Stimulated activated CD8-positive, alpha-beta memory T cell treated with anti-CD3 and anti-CD28 coated beads, Interleukin-15, amount 100 ng/mL, for 48 hours (primary cell): ENCODE measurements around the gene USP24.

Source experiments
- DNase-seq, 2 donors: peaks; one replicate each; pipeline ENCODE4 v3.0.0-alpha.2; 2020; ENCODE audit warnings: low read depth in 2 of 2

Gene USP24

DNA sequence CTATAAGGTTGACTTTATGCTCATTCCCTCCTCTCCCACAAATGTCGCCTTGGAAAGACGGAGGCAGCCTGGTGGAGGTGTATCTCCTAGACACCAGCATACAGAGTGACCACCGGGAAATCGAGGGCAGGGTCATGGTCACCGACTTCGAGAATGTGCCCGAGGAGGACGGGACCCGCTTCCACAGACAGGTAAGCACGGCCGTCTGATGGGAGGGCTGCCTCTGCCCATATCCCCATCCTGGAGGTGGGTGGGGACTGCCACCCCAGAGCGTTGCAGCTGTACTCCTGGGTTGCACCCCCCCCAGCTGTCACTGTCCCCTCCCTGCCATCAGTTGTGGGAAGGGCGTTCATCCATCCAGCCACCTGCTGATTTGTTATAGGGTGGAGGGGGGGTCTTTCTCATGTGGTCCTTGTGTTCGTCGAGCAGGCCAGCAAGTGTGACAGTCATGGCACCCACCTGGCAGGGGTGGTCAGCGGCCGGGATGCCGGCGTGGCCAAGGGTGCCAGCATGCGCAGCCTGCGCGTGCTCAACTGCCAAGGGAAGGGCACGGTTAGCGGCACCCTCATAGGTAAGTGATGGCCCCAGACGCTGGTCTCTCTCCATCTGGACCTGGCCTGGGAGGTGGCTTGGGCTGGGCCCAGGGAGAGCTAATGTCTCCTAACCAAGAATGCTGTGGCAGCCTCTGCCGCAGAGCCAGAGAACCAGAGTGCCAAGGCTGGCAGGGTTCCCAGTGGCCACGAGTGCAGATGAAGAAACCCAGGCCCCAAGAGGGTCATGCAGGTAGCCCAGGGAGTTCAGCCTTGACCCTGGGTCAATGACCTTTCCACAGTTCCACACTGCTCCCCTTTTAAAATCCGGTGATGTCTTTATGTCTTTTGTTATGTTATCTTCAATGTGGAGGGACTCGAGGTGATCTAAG is 162.7 kb downstream of the USP24 start:
- no peak for DNase-seq

DNA sequence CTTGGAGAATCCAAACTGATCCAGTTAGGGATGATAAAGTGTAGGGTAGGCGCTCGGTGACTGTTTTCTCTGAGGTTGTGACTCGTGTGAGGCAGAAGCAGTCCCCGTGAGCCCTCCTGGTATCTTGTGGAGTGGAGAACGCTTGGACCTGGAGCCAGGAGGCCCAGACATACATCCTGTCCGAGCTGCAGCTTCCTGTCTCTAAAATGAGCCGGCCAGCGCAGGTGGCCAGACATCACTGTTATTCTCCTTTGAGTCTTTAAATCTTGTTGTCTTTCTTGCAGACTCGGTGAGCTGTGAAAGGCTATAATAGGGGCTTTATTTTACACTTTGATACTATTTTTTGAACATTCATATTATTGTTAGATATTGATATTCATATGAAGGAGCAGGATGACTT is 163.5 kb downstream of the USP24 start:
- DNase-seq: no peak

DNA sequence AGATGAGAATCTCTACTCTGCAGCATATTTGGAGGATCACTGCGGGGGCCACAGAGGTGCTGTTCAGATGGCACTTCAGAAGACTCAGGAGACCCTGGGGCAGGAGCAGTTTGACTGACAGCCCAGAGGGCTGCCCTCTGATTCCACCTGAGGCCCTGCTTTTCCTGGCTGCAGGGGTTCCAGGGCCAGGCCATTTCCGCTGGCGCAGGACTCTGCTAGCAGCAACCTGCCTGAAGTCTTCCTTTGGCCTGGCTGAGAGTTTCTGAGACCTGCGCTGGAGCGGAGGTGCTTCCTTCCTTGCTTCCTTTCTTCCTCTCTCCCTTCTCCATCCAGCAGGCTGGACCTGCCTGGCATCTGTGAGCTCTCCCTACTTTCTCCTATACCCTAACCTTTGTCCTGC is 164.0 kb downstream of the USP24 start:
- no peak for DNase-seq

DNA sequence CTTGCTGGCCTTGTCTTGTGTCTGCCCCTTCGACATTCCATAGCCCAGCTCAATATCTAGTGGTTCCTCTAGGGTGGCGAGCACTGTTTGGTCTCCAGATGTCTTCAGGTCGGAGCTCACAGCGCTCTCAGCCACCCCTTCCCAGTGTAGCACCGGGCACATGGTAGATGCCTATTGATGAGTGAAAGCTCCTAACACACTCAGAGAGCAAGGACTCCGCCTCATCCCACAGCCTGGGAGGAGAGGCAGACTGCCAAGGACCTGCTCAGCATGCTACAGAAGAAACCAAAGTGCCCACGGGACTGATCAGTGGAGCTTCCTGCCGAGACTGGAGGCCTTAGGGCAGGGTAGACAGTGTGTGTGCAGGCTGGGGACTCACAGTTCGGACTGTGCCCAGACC is 164.9 kb downstream of the USP24 start:
- no peak for DNase-seq

DNA sequence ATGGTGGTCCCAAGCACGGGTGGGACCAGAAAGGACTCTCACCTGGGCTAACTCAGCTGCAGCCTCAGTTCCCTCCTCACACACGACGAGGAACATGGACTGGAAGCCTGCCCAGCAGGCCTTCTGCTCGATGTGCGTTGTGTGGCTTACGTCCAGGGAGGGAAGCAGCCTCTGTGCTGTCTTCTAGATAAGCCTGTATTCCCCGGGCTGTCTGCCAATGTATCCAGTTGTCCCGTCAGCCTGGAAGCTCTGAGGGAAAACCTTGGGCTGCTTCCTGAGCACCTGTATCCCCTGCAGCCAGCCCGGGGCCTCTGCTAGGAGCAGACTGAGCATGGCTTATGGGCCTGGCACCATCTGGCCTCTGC is 165.3 kb downstream of the USP24 start:
- no peak for DNase-seq

DNA sequence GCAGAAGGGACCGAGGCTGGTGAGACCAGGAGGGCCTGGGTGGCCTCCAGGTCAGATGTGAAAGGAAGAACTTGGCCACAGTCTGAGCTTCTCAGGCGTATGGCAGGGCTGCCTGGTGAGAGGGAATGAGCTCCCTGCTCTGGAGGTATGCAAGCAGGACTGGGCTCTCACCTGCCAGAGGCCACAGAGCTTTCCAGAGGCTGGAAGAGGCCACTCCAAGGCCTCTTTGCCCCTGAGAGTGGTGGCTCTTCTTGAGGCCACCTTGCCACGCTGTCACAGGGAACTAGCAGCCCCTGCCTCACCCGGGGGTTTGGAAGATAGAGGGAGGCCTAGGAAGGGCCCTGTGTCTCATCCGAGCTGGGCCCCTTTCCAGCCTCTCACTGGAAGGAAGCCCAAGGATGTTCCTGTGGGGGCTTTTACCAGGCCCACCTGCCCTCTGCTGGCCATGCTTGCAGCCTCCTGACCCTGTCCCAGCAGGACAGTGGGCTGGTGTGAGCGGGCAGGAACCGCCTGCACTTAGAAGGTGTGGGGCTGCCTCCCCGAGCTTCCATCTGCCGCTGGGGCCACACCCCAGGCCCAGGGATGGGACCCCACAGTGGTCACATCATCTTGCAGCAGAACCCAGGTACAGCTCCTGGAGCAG is 165.8 kb downstream of the USP24 start:
- DNase-seq: no peak

DNA sequence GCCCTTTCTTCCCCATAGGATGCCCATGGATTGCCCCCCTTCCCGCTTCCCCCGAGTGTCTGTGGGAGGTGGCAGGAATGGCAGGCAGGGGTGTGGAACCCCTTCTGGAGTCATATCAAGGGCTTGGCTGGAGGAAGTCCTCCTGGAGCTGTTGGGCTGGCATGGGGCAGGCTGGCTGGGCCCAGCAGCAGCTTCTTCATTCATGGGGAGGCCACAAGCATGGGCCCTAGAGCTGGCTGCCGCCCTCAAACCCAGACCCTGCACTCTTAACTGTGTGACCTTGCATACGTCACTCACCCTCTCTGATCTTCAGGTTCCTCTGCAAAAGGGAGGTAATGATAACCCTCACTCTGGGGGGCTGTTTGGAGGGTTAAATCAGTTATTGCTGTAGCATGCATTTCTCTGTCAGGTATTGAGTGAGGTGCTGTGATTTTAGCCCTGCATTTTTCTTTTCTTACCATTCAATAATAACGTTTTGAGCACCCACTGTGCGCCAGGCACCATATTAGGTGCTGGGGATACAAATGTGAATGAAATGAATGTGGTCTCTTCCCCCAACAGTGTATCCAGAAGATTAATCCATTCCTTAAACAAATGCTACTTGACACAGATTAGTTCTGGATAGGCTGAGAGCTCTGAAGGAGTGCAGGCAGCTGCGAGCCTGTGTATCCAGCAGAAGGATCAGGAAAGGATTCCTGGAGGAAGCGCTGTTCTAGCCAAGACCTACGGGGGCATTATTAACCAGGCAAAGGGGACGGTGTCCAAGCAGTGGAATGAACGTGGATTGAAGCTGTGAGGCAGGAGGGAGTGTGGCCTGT is 166.5 kb downstream of the USP24 start:
- no peak for DNase-seq

DNA sequence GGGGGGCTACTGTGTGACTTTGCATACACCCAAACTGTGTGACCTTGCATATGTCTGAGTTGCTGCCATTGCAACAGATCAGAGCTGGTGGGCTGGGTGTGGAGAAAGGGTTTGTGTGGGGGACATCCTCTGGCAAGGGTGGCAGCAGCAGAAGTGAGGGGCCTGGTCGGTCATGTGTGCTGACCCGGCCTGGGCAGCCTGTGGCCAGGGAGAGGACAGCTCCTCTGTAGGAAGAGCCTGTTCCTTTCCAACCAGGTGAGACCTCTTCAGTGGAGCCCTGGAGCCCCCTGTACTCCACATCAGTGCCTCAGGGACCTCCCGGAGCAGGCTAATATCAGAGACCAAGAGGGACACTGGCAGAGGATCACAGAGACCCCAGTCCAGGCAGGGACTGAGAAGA is 167.6 kb downstream of the USP24 start:
- no peak for DNase-seq

DNA sequence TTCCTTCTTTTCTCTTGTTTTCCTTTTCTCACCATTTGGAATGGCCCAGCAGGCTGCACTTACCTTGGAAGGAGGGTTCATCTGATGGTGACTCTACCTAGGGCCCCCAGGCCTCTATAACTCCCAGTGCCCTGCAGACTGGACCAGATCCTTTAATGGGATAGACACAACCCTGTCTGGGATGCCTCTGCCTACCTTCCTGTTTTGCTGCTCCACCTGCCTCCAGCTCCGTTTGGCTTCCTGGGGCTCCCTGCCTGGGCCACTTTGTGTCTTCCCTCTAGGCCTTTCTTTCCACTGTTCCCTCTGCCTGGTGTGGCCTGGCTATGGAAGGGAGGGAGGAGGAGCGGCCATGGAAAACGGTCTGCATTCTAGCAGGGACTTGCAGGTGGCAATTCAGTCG is 168.3 kb downstream of the USP24 start:
- DNase-seq: no peak

DNA sequence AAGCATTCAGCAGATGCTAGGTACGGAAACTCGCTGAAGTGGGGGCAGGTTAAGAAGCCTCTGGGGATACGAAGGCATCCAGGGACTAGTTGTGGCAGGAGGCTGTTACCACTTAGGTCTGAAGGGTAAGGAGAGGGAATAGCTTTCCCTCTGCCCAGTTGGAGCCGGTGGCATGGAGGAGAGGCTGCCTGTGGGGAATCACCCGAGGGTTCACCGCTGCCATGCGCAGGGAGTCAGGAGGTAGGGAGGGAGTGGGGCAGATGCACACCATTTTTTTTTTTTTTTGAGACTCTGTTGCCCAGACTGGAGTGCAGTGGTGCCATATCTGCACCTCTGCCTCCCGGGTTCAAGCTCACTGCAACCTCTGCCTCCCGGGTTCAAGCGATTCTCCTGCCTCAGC is 169.7 kb downstream of the USP24 start:
- DNase-seq: no peak

DNA sequence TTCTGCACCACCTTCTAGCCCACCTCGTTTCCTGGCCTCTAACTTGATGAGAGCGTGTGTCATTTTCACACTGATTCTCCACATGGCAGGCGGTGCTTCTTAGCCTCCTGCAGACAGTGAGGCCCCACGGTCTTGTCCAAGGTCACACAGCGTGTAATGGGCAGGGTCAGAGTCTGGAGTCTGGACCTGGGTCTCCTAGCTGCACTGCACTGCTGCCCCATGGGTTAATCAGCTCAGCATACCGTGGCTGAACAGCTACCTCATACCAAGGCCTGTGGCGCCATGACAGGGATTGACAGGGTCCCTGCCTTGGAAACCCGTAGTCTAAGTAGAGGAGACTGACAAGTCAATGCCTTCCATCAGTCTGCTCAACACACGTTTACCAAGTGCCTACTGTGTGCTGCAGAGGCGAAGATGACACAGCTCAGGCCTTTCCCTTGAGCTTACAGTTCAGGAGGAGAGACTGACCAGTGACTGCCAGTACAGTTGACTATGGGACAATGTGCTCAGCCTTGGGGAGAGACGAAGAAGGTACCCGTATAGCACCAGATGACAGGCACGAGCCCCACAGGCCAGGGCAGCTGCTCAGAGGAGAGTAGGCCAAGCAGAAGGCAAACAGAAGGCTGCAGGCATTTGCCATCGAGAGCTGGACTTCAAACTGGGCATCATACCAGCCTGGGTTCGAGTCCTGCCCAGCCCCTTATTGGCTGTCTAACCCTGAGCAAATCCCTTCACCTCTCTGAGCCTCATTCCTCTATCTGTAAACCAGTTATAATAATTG is 170.4 kb downstream of the USP24 start:
- no peak for DNase-seq

DNA sequence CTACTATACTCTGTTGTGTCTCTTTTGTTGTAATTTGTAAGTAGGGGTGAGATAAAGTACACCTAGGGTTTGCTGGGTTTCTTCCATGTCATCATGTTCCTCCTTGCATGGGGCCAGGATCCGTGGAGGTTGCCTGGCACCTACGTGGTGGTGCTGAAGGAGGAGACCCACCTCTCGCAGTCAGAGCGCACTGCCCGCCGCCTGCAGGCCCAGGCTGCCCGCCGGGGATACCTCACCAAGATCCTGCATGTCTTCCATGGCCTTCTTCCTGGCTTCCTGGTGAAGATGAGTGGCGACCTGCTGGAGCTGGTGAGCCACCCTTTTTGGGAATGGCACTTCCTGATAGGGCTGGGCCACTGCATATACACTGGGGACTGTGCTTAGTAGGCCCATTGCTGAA is 171.4 kb downstream of the USP24 start:
- DNase-seq: no peak

DNA sequence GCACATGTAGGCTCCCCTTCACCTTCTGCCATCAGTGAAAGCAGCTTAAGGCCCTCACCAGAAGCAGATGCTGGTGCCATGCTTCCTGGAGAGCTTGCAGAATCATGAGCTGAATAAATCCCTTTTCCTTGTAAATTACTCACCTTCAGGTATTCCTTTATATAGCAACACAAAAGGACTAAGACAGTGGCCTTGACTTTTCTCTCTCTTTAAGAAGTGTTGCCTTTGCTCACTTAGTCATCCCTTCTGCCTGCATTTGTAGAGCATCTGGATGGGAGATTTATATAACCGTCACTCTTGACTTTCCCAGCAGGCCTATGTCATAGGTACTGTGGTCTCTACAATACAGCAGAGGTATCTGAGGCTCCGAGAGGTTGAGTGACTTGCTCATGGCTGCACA is 172.2 kb downstream of the USP24 start:
- DNase-seq: no peak

DNA sequence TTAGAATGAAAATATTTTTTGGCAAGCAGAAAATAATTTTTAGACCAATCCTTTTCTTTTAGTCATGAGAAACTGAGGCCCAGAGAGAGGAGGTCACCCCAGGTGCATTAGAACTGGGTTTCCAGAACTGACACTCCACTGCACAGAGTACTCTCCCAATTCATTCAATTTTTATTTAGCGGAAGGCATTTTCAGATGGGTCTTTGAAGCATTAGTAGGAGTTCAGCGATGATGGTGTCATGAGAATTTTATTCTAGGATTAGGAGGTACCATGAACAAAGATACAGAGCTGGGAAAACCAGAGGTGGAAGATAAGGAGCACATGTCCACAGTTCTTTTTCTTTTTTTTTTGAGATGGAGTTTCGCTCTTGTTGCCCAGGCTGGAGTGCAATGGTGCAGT is 173.6 kb downstream of the USP24 start:
- no peak for DNase-seq

DNA sequence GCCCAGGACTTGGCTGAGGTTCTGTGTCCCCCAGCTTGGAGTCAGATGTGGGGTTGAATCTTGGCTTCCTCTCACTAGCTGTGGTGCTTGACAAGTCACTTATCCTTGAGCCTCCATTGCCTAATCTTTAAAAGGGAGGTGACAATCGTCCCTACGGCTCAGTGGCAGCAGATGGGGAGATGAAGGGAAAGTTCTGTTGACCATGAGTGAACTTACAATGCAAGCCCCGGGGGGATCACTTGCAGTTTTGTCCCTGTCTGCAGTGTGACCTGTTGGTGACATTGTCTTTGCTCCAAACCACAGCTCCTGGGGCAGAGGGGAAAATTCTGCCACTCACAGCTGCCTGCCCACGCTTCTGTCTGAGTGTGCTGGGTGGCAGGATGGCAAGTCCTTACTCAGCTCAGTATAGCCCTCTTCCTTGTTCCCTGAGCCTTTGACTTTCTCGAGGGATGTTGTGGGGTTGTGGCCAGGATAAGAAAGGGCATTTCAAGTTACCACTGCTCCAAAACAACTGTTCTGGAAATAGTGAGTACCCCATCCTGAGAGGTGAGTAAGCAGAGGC is 174.2 kb downstream of the USP24 start:
- DNase-seq: no peak

DNA sequence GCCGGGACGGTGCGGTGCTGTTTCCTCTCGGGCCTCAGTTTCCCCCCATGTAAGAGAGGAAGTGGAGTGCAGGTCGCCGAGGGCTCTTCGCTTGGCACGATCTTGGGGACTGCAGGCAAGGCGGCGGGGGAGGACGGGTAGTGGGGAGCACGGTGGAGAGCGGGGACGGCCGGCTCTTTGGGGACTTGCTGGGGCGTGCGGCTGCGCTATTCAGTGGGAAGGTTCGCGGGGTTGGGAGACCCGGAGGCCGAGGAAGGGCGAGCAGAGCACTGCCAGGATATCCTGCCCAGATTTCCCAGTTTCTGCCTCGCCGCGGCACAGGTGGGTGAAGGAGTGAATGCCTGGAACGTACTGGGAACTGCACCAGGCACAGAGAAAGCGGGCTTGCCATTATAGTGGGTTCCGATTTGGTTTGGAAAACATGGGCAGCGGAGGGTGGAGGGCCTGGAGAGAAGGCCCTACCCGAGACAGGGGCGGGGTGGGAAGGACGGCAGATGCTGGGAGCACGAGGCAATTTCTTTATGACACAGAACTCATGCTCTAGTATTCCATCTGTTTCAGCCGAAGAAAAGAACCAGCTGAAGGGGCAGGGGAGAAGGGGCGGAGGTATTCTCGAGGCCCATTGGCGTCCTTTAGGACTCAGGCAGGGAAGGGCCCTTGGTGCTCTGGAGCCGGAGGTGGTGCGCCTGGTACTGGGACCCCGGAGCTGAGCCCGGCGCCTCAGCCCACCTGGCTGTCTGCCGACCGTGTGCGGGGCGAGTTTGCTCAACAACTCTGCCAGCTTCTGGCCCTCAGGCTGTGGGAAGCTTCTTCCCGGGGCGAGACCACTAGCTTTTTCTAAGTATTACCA is 174.9 kb downstream of the USP24 start:
- no peak for DNase-seq

DNA sequence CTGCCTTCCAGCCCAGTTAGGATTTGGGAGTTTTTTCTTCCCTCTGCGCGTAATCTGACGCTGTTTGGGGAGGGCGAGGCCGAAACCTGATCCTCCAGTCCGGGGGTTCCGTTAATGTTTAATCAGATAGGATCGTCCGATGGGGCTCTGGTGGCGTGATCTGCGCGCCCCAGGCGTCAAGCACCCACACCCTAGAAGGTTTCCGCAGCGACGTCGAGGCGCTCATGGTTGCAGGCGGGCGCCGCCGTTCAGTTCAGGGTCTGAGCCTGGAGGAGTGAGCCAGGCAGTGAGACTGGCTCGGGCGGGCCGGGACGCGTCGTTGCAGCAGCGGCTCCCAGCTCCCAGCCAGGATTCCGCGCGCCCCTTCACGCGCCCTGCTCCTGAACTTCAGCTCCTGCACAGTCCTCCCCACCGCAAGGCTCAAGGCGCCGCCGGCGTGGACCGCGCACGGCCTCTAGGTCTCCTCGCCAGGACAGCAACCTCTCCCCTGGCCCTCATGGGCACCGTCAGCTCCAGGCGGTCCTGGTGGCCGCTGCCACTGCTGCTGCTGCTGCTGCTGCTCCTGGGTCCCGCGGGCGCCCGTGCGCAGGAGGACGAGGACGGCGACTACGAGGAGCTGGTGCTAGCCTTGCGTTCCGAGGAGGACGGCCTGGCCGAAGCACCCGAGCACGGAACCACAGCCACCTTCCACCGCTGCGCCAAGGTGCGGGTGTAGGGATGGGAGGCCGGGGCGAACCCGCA is 175.7 kb downstream of the USP24 start, which contains the start of gene PCSK9:
Gene PCSK9 (plus strand): TSS at position 207 of the 741 bp plus-strand sequence. CDS start 290 bp downstream, at position 497.
- DNase-seq: no peak

DNA sequence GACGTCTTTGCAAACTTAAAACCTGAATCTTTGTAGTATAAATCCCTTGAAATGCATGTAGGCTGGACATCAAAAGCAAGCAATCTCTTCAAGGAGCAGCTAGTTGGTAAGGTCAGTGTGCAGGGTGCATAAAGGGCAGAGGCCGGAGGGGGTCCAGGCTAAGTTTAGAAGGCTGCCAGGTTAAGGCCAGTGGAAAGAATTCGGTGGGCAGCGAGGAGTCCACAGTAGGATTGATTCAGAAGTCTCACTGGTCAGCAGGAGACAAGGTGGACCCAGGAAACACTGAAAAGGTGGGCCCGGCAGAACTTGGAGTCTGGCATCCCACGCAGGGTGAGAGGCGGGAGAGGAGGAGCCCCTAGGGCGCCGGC is 176.2 kb downstream of the USP24 start:
- no peak for DNase-seq

DNA sequence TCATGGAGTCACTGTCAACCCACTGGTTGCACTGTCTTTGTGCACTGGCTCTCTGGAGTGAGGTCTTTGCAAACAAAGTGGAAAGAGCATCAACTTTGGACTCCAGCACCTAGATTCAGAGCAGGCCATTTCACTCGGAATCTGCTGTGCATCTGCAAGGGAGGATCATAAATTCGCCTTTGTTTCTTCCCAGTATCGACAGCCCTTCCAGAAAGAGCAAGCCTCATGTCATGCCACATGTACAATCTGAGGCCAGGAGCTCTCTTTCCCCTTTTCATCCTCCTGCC is 176.7 kb downstream of the USP24 start:
- DNase-seq: no peak
